SIG-M5 (cell line): Measurements from ENCODE around the gene BSX.

Experiments
- DNase-seq: peaks from one replicate; lab custom pipeline; 2025; lab: John Stamatoyannopoulos, UW

The BSX gene

GRCh38 chr11:122954455-122954854 lies 27.2 kb downstream of the BSX start:
- no peak for DNase-seq

GRCh38 chr11:122951211-122951610 lies 30.4 kb downstream of the BSX start:
- no peak for DNase-seq

- DNase-seq, result no peak
These were observed 43.1 kb downstream of the BSX start for GRCh38 chr11:122938557-122938956.

GRCh38 chr11:122937983-122938382 lies 43.7 kb downstream of the BSX start:
- no peak for DNase-seq

GRCh38 chr11:122933416-122933815 lies 48.2 kb downstream of the BSX start:
- DNase-seq, result no peak

GRCh38 chr11:122931510-122931909 lies 50.1 kb downstream of the BSX start:
- no peak for DNase-seq
